ENCODE data around the gene NRCAM.

DNA sequence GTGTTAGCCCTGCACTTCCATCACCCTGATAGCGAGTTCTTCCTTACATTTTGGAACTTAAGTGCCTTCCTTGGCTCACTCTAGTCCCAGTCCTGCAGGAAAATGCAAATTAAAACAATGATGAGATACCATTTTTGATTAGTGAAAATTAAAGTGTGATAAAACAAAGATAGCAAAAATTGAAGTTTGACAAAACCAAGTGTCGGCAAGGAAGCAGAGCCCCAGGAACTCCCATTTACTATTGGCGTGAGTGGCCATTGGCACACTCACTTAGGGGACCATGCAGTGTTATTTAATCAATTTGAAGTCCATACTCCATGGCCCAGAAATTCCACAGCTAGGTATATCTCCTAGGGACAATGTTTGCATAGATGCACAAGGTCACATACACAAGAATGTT, 354.5 kb downstream of the NRCAM start:
- TF ChIP-seq, protein P1, sequence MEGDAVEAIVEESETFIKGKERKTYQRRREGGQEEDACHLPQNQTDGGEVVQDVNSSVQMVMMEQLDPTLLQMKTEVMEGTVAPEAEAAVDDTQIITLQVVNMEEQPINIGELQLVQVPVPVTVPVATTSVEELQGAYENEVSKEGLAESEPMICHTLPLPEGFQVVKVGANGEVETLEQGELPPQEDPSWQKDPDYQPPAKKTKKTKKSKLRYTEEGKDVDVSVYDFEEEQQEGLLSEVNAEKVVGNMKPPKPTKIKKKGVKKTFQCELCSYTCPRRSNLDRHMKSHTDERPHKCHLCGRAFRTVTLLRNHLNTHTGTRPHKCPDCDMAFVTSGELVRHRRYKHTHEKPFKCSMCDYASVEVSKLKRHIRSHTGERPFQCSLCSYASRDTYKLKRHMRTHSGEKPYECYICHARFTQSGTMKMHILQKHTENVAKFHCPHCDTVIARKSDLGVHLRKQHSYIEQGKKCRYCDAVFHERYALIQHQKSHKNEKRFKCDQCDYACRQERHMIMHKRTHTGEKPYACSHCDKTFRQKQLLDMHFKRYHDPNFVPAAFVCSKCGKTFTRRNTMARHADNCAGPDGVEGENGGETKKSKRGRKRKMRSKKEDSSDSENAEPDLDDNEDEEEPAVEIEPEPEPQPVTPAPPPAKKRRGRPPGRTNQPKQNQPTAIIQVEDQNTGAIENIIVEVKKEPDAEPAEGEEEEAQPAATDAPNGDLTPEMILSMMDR (IDR thresholded peaks at IDR 0.05) = no peak
- no peak for TF ChIP-seq POLR2A (IDR thresholded peaks at IDR 0.05)
